Esophagus squamous epithelium (tissue), 5 donors: ENCODE data around the gene STXBP6. TPM values are rescaled to one million over a fixed set of nuclear protein-coding genes. Genes with fewer than 3 reads are reported as not detected.

Source experiments
- DNase-seq: peaks from one replicate; lab custom pipeline; 2025; lab: John Stamatoyannopoulos, UW
- H3K27ac ChIP-seq, 4 donors: fragments of 200-600 bp; sonication (generic); one replicate each; pipeline ENCODE4 v1.5.1; 2016 to 2019; ENCODE audit warnings: mild to moderate bottlenecking in 1 of 4
- H3K27me3 ChIP-seq, 4 donors: fragments of 200-600 bp; sonication (generic); 1 replicate in 3 of 4; 2 replicates in 1 of 4; pipeline versions ENCODE4 v1.5.1 to v1.6.0; 2017 to 2021; ENCODE audit warnings: antibody characterized with exemption in 1 of 4
- H3K36me3 ChIP-seq, 3 donors: fragments of 200-600 bp; sonication (generic); one replicate each; pipeline ENCODE4 v1.5.1; 2016 to 2019
- H3K4me1 ChIP-seq, 3 donors: fragments of 200-600 bp; sonication (generic); one replicate each; pipeline ENCODE4 v1.5.1; 2017 to 2019
- H3K4me3 ChIP-seq, 4 donors: fragments of 200-600 bp; sonication (generic); 1 replicate in 3 of 4; 2 replicates in 1 of 4; pipeline ENCODE4 v1.5.1; 2016 to 2019; ENCODE audit warnings: mild to moderate bottlenecking in 2 of 4, moderate library complexity in 1 of 4
- H3K9me3 ChIP-seq, 3 donors: fragments of 200-600 bp; sonication (generic); one replicate each; pipeline ENCODE4 v1.5.1; 2016 to 2019
- CTCF ChIP-seq, 6 experiments: fragments of 450-650 bp in 4 of 6; fragments of 200-600 bp in 2 of 6; sonication (generic) in 2 of 6; IDR thresholded peaks; one replicate each; pipeline ENCODE4 v1.5.1; 2016 to 2019; ENCODE audit warnings: antibody characterized with exemption in 6 of 6, mild to moderate bottlenecking in 4 of 6, moderate library complexity in 4 of 6
- POLR2A ChIP-seq, 4 donors: fragments of 450-650 bp; IDR thresholded peaks; one replicate each; pipeline ENCODE4 v1.6.1; 2017; ENCODE audit warnings: antibody characterized with exemption in 4 of 4, mild to moderate bottlenecking in 4 of 4, moderate library complexity in 3 of 4
- WGBS, 2 donors: methylation state at CpG; one replicate each; pipeline ENCODE4 v1.1.5; 2018; 5-methylcytosine and 5-hydroxymethylcytosine counted together
- intact Hi-C: fragments of 100-400 bp; cut with DNase I; formaldehyde crosslinking; loops from one replicate; pipeline ENCODE4 v1.15.0; 2022
- total RNA-seq, 4 donors: library from RNA; depleted of rRNA; stranded (reverse); fragments of >200 nt; gene quantifications; one replicate each; pipeline ENCODE4 v1.1.0, GENCODE V29; 2016
- donor health status: DM: yes; HTN: yes; CAD: no.

Gene STXBP6
- total RNA-seq, 4 donors from 2014 or later: 1.2 to 9.7 (median 2.8) TPM

- DNase-seq: no peak
- peaks cover 0 to 9% (median 4%) of the 10 kb centered on the region in 3 donors for H3K4me1 ChIP-seq
- H3K27ac ChIP-seq: peak overlapping the region in 2 of 4 donors; percentile 11 to 44
- WGBS, 2 donors: 77 to 87% methylated on average over 8 of the region's 8 CpGs
- no peak overlapping the region for H3K4me3 ChIP-seq
- H3K36me3 ChIP-seq: no peaks in the 10 kb centered on the region
- intact Hi-C loops: no loop called here
- H3K9me3 ChIP-seq: no peaks in the 10 kb centered on the region
- H3K27me3 ChIP-seq: no peaks in the 10 kb centered on the region
- TF ChIP-seq POLR2A (IDR thresholded peaks at IDR 0.05) (no peak), CTCF (IDR thresholded peaks at IDR 0.05) (no peak)
Measured at GRCh38 chr14:24879661-24880386, 170.1 kb downstream of the STXBP6 start.

GRCh38 chr14:24876996-24877395, 173.0 kb downstream of the STXBP6 start:
- TF ChIP-seq CTCF (IDR thresholded peaks at IDR 0.05) (no peak), POLR2A (IDR thresholded peaks at IDR 0.05) (no peak)
- WGBS, 2 donors: 45 to 65% methylated on average over 1 of the region's 1 CpG
- Histone ChIP-seq H3K9me3 (no peaks in the 10 kb centered on the region), H3K27ac (no peak overlapping the region), H3K4me3 (no peak overlapping the region), H3K36me3 (no peaks in the 10 kb centered on the region), H3K4me1 (peaks cover 0 to 9% (median 4%) of the 10 kb centered on the region in 3 donors), H3K27me3 (no peaks in the 10 kb centered on the region)
- intact Hi-C loops: no loop called here
- DNase-seq: no peak

GRCh38 chr14:24875991-24876878, 173.7 kb downstream of the STXBP6 start:
- TF ChIP-seq POLR2A (IDR thresholded peaks at IDR 0.05): no peak
- TF ChIP-seq CTCF (IDR thresholded peaks at IDR 0.05): no peak
- no peaks in the 10 kb centered on the region for H3K36me3 ChIP-seq
- H3K27ac ChIP-seq: peak overlapping the region in 1 of 4 donors; percentile 7
- no peak overlapping the region for H3K4me3 ChIP-seq
- WGBS, 2 donors: 63 to 65% methylated on average over 4 of the region's 4 CpGs
- intact Hi-C loops: no loop called here
- H3K4me1 ChIP-seq: peaks cover 0 to 9% (median 4%) of the 10 kb centered on the region in 3 donors
- no peaks in the 10 kb centered on the region for H3K27me3 ChIP-seq
- H3K9me3 ChIP-seq: no peaks in the 10 kb centered on the region
- DNase-seq: no peak

GRCh38 chr14:24875203-24875838, 174.6 kb downstream of the STXBP6 start:
- no peaks in the 10 kb centered on the region for H3K27me3 ChIP-seq
- H3K36me3 ChIP-seq: no peaks in the 10 kb centered on the region
- H3K9me3 ChIP-seq: no peaks in the 10 kb centered on the region
- WGBS, 2 donors: 62 to 64% methylated on average over 4 of the region's 4 CpGs
- intact Hi-C loops: no loop called here
- H3K4me3 ChIP-seq: no peak overlapping the region
- TF ChIP-seq POLR2A (IDR thresholded peaks at IDR 0.05) (no peak), CTCF (IDR thresholded peaks at IDR 0.05) (no peak)
- no peak for DNase-seq
- peak overlapping the region in 1 of 4 donors; percentile 7 for H3K27ac ChIP-seq
- peaks cover 0 to 4% (median 1%) of the 10 kb centered on the region in 3 donors for H3K4me1 ChIP-seq
